Measurements from ENCODE around the gene UPP2.

- TF ChIP-seq PHB (CRISPR knock-in tag; IDR thresholded peaks at IDR 0.05) (no peak), EZH2 (IDR thresholded peaks at IDR 0.05; ENCODE audit: borderline replicate concordance, low read depth, low read length) (no peak), ZNF3 (CRISPR knock-in tag; IDR thresholded peaks at IDR 0.05) (no peak), BRCA1 (IDR thresholded peaks at IDR 0.05) (no peak), BRCA1 (CRISPR knock-in tag; IDR thresholded peaks at IDR 0.05) (no peak), ZBTB43 (CRISPR knock-in tag; IDR thresholded peaks at IDR 0.05) (no peak), ZBTB26 (CRISPR knock-in tag; IDR thresholded peaks at IDR 0.05) (no peak), C11orf30 (IDR thresholded peaks at IDR 0.05; ENCODE audit: low read depth) (no peak), NR2C1 (IDR thresholded peaks at IDR 0.05) (no peak), NR2C1 (tag; IDR thresholded peaks at IDR 0.05) (no peak), EP300 (IDR thresholded peaks at IDR 0.05; ENCODE audit: low read length) (no peak), TSC22D4 (tag; IDR thresholded peaks at IDR 0.05) (no peak), POLR2A (conservative IDR thresholded peaks at IDR 0.05) (no peak), SIRT6 (IDR thresholded peaks at IDR 0.05; ENCODE audit: low read depth, low read length) (no peak), POLR2AphosphoS5 (IDR thresholded peaks at IDR 0.05; ENCODE audit: control insufficient read depth, insufficient read depth, low read depth, low read length) (no peak), CTCF (IDR thresholded peaks at IDR 0.05 in 2 of 3, conservative IDR thresholded peaks at IDR 0.05 in 1 of 3; ENCODE audit: insufficient read depth in 2 of 3, low read depth in 1 of 3, low read length in 3 of 3) (no peak)
Measured at GRCh38 chr2:158178646-158179045, 77.0 kb downstream of the UPP2 start.

Measured in K562 (cell line).